PFSK-1 (cell line): ENCODE results near the gene AKAP10.

ENCODE experiments used
- FOXP2 ChIP-seq: optimal IDR thresholded peaks from 2 replicates; pipeline ENCODE3; 2011; ENCODE audit warnings: borderline replicate concordance, control low read depth, inconsistent platforms; ENCODE audit not compliant: insufficient read depth; ENCODE audit errors: extremely low read length, extremely low read depth
- POLR2AphosphoS5 ChIP-seq: IDR thresholded peaks from 2 replicates; pipeline ENCODE4 v1.6.1; 2012; ENCODE audit warnings: low read depth, mild to moderate bottlenecking, control low read depth, low read length, moderate library complexity
- SIN3A ChIP-seq: IDR thresholded peaks from 2 replicates; pipeline ENCODE4 v1.6.1; 2012; ENCODE audit warnings: mild to moderate bottlenecking, low read length, moderate library complexity, borderline replicate concordance; ENCODE audit not compliant: insufficient read depth
- TAF1 ChIP-seq: IDR thresholded peaks from 2 replicates; pipeline ENCODE4 v1.6.1; 2012; ENCODE audit warnings: low read length, control low read depth, borderline replicate concordance; ENCODE audit not compliant: insufficient read depth
- TF ChIP-seq, protein P1 (sequence below), 2 experiments: IDR thresholded peaks; 2 replicates each; pipeline versions ENCODE4 v1.6.1 to v1.8.0; 2011 to 2012; ENCODE audit warnings: low read depth in 2 of 2, low read length in 2 of 2, control low read depth in 1 of 2, inconsistent platforms in 1 of 2, mild to moderate bottlenecking in 1 of 2, moderate library complexity in 1 of 2; ENCODE audit not compliant: insufficient read depth in 1 of 2

Gene AKAP10

DNA sequence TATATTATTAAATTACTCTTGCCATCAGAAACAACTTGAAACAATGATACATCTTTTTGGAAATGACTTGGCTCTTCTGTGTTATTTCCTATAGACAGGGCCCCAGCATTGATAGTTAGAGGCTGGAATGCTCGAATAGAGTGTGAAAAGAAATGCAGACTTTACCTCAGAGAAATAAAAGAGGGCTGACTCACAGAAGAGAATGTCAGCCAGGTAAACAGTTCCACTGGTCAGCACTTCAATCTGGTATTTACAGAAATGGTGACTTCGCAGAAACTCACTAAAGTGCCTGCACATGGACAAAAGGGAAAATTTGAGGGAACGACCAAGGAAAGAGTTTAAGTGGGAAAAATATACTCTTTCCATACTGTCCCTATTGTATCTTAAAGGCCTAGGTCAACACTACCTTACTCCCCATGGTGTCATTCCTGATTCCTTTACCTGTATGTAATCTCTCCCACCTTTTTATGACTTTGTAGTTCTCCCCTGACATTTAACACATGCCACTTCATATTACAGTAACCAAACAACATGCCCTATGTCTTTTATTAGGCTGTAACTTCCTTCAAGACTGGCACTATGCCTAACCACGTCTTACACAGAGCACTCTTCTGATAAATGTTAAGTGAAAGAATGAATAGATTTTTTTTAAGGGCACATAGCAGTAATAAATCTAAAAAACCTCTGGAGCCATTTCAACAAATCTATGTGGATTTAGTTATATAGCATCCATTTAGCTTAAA lies 36.7 kb downstream of the AKAP10 start:
- TF ChIP-seq SIN3A (no peak), FOXP2 (no peak), POLR2AphosphoS5 (no peak), TAF1 (no peak)
- TF ChIP-seq, protein P1, sequence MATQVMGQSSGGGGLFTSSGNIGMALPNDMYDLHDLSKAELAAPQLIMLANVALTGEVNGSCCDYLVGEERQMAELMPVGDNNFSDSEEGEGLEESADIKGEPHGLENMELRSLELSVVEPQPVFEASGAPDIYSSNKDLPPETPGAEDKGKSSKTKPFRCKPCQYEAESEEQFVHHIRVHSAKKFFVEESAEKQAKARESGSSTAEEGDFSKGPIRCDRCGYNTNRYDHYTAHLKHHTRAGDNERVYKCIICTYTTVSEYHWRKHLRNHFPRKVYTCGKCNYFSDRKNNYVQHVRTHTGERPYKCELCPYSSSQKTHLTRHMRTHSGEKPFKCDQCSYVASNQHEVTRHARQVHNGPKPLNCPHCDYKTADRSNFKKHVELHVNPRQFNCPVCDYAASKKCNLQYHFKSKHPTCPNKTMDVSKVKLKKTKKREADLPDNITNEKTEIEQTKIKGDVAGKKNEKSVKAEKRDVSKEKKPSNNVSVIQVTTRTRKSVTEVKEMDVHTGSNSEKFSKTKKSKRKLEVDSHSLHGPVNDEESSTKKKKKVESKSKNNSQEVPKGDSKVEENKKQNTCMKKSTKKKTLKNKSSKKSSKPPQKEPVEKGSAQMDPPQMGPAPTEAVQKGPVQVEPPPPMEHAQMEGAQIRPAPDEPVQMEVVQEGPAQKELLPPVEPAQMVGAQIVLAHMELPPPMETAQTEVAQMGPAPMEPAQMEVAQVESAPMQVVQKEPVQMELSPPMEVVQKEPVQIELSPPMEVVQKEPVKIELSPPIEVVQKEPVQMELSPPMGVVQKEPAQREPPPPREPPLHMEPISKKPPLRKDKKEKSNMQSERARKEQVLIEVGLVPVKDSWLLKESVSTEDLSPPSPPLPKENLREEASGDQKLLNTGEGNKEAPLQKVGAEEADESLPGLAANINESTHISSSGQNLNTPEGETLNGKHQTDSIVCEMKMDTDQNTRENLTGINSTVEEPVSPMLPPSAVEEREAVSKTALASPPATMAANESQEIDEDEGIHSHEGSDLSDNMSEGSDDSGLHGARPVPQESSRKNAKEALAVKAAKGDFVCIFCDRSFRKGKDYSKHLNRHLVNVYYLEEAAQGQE (IDR thresholded peaks at IDR 0.05; ENCODE audit: insufficient read depth in 1 of 2, low read depth in 2 of 2, low read length in 2 of 2), result no peak

DNA sequence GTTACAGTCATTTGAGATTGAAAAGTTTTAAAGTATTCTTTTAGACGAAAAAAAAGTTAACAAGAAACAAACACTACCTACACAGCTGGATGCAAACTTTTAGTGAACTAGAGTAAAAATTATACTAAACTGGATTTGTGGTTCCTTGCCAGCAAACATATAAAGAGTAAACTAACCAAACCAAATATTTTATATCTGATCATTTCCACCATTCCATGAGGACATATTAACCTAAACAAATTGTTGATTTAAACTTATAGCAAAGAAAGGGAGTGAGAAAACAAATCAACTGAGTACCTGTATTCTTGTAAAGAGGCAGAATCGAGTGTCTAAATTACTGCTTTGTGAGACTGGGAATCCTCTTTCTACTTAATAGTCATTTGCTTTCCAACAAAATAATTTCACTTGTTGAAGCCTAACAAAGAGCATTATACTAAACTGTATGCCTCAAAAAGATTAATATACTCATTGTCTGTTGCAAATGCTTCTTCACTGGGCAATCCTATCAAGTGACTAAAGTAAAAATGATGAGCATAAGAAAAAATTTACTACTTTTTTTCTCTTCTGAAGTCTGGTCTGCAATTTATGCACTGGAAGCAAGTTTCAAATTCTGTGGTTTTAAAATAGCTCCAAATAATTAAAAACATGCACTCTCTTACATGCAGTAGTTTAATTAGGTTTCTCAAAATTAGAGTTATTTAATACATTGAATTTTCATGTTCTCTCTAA lies 37.5 kb downstream of the AKAP10 start:
- TF ChIP-seq TAF1 (no peak), SIN3A (no peak), POLR2AphosphoS5 (no peak), FOXP2 (no peak)
- TF ChIP-seq, protein P1 (IDR thresholded peaks at IDR 0.05; ENCODE audit: insufficient read depth in 1 of 2, low read depth in 2 of 2, low read length in 2 of 2), result no peak

DNA sequence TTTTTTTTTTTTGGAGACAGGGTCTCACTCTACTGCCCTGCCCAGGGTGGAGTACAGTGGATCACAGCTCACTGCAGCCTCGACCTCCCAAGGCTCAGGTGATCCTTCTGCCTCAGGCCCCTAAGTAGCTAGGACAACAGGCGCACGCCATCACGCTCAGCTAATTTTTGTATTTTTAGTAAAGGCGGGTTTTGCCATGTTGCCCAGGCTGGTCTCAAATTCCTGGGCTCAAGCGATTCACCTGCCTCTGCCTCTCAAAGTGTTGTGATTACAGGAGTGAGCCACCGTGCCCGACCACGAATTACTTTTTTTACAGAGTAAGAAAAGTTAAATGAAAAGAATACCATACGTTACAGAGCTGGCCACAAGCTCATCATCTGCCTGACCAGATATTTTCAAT lies 38.9 kb downstream of the AKAP10 start:
- TF ChIP-seq FOXP2, result no peak
- no peak for TF ChIP-seq TAF1
- TF ChIP-seq, protein P1 (IDR thresholded peaks at IDR 0.05; ENCODE audit: insufficient read depth in 1 of 2, low read depth in 2 of 2, low read length in 2 of 2), result no peak
- TF ChIP-seq POLR2AphosphoS5, result no peak
- no peak for TF ChIP-seq SIN3A

DNA sequence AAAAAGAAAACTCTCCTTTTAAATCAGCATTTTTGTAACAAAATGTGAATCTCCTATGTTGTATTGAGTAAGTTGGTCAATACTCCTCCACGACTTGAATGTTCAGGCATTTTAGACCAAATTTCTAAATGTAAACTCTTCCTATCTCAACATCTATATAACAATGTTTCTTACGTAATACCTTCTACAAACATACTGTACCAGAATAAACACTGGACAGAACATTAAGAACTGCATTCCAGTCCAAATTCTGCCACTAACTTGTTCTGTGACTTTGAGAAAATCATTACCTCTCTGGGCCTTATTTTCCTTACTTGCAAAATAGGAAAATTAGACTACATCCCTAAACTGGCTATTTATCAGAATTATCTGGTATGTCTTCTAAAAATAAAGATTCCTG lies 40.1 kb downstream of the AKAP10 start:
- TF ChIP-seq FOXP2 (no peak), POLR2AphosphoS5 (no peak), TAF1 (no peak)
- TF ChIP-seq, protein P1 (IDR thresholded peaks at IDR 0.05; ENCODE audit: insufficient read depth in 1 of 2, low read depth in 2 of 2, low read length in 2 of 2), result no peak
